Measurements from ENCODE around the gene CLDND2. TPM values are rescaled to one million over a fixed set of nuclear protein-coding genes. Genes with fewer than 3 reads are reported as not detected.

The CLDND2 gene
- total and polyA plus RNA-seq, 10 of the 15 experiments (the other 5 are each of a cell fraction or from before 2014, with no cell fraction given), result 0.24 to 7.1 (median 1.8) TPM; not detected in 1

DNA sequence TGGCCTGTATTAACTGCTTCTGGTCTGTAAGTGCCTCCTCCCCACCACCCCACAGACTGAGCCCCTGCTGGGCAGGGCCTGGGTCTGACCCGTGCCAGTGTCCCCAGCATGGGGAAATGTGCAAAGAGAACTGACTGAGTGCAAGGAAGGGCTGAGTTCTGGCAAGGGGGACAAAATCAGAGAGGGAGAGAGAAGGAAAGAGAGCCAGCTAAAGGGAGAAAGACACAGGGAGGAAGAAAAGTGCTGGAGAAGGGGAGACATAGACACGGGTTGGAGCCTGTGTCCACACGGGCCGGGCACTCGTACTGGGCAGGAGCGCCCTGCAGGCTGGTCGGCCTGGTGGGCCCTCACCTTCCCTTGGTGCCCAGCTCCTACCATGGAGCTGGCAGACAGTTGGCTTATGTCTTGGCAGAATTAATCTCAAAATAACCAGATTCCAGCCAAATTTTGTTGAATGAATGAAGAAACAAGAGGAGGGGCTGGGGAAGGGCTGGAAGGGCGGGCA lies 2.4 kb upstream of the CLDND2 start (continued):
- TF ChIP-seq, protein P1, sequence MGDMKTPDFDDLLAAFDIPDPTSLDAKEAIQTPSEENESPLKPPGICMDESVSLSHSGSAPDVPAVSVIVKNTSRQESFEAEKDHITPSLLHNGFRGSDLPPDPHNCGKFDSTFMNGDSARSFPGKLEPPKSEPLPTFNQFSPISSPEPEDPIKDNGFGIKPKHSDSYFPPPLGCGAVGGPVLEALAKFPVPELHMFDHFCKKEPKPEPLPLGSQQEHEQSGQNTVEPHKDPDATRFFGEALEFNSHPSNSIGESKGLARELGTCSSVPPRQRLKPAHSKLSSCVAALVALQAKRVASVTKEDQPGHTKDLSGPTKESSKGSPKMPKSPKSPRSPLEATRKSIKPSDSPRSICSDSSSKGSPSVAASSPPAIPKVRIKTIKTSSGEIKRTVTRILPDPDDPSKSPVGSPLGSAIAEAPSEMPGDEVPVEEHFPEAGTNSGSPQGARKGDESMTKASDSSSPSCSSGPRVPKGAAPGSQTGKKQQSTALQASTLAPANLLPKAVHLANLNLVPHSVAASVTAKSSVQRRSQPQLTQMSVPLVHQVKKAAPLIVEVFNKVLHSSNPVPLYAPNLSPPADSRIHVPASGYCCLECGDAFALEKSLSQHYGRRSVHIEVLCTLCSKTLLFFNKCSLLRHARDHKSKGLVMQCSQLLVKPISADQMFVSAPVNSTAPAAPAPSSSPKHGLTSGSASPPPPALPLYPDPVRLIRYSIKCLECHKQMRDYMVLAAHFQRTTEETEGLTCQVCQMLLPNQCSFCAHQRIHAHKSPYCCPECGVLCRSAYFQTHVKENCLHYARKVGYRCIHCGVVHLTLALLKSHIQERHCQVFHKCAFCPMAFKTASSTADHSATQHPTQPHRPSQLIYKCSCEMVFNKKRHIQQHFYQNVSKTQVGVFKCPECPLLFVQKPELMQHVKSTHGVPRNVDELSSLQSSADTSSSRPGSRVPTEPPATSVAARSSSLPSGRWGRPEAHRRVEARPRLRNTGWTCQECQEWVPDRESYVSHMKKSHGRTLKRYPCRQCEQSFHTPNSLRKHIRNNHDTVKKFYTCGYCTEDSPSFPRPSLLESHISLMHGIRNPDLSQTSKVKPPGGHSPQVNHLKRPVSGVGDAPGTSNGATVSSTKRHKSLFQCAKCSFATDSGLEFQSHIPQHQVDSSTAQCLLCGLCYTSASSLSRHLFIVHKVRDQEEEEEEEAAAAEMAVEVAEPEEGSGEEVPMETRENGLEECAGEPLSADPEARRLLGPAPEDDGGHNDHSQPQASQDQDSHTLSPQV (IDR thresholded peaks at IDR 0.05), result no peak
- TF ChIP-seq PAX8 (IDR thresholded peaks at IDR 0.05), result no peak
- no peak for TF ChIP-seq RUNX3 (IDR thresholded peaks at IDR 0.05; ENCODE audit: low read length)
- no peak for TF ChIP-seq NR2C1 (IDR thresholded peaks at IDR 0.05)
- TF ChIP-seq PML (IDR thresholded peaks at IDR 0.05; ENCODE audit: low read length), result no peak
- no peak for TF ChIP-seq IRF4 (IDR thresholded peaks at IDR 0.05; ENCODE audit: low read depth, low read length)
- no peak for TF ChIP-seq SMAD5 (IDR thresholded peaks at IDR 0.05; ENCODE audit: low read depth)
- no peak for TF ChIP-seq FOXM1 (IDR thresholded peaks at IDR 0.05; ENCODE audit: low read depth, low read length)
- TF ChIP-seq RELA (IDR thresholded peaks at IDR 0.05; ENCODE audit: borderline replicate concordance, partially characterized antibody), result no peak
- TF ChIP-seq, protein P2, sequence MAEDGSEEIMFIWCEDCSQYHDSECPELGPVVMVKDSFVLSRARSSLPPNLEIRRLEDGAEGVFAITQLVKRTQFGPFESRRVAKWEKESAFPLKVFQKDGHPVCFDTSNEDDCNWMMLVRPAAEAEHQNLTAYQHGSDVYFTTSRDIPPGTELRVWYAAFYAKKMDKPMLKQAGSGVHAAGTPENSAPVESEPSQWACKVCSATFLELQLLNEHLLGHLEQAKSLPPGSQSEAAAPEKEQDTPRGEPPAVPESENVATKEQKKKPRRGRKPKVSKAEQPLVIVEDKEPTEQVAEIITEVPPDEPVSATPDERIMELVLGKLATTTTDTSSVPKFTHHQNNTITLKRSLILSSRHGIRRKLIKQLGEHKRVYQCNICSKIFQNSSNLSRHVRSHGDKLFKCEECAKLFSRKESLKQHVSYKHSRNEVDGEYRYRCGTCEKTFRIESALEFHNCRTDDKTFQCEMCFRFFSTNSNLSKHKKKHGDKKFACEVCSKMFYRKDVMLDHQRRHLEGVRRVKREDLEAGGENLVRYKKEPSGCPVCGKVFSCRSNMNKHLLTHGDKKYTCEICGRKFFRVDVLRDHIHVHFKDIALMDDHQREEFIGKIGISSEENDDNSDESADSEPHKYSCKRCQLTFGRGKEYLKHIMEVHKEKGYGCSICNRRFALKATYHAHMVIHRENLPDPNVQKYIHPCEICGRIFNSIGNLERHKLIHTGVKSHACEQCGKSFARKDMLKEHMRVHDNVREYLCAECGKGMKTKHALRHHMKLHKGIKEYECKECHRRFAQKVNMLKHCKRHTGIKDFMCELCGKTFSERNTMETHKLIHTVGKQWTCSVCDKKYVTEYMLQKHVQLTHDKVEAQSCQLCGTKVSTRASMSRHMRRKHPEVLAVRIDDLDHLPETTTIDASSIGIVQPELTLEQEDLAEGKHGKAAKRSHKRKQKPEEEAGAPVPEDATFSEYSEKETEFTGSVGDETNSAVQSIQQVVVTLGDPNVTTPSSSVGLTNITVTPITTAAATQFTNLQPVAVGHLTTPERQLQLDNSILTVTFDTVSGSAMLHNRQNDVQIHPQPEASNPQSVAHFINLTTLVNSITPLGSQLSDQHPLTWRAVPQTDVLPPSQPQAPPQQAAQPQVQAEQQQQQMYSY (CRISPR knock-in tag; IDR thresholded peaks at IDR 0.05), result no peak
